GM23338 (cell line): ENCODE data around the gene FTCDNL1. TPM values are rescaled to one million over a fixed set of nuclear protein-coding genes. Genes with fewer than 3 reads are reported as not detected.

Experiments
- ATAC-seq: fragments of 200-7000 bp; cut with Tn5 transposase; 3 replicates; pipeline ENCODE4 v1.9.1; 2020
- DNase-seq: peaks from one replicate; pipeline ENCODE4 v3.0.0-alpha.2; 2015; ENCODE audit warnings: low spot score
- H2AFZ ChIP-seq: fragments of 200-600 bp; sonication (generic); 2 replicates; pipeline ENCODE4 v1.8.0; 2016; ENCODE audit warnings: antibody characterized with exemption, mild to moderate bottlenecking, moderate library complexity
- H3F3A ChIP-seq: fragments of 200-600 bp; sonication (generic); replicated peaks from 2 replicates; pipeline ENCODE4 v1.8.0; 2017; ENCODE audit warnings: antibody characterized with exemption, mixed run types, low read depth
- H3K27ac ChIP-seq: fragments of 200-600 bp; sonication (generic); 2 replicates; pipeline ENCODE4 v1.6.1; 2016; ENCODE audit warnings: low read depth
- H3K27me3 ChIP-seq: fragments of 200-600 bp; sonication (generic); 2 replicates; pipeline ENCODE4 v1.8.0; 2016; ENCODE audit warnings: mild to moderate bottlenecking, mixed run types, moderate library complexity; ENCODE audit not compliant: insufficient read depth
- H3K36me3 ChIP-seq: fragments of 200-600 bp; sonication (generic); 2 replicates; pipeline ENCODE4 v1.8.0; 2016; ENCODE audit warnings: mild to moderate bottlenecking; ENCODE audit not compliant: insufficient read depth
- H3K4me1 ChIP-seq: fragments of 200-600 bp; sonication (generic); 2 replicates; pipeline ENCODE4 v1.8.0; 2016; ENCODE audit warnings: mild to moderate bottlenecking, moderate library complexity; ENCODE audit not compliant: insufficient read depth
- H3K4me2 ChIP-seq: fragments of 200-600 bp; sonication (generic); 2 replicates; pipeline ENCODE4 v1.7.1; 2017; ENCODE audit warnings: mixed run types
- H3K4me3 ChIP-seq: fragments of 200-600 bp; sonication (generic); 2 replicates; pipeline ENCODE4 v1.6.1; 2016; ENCODE audit warnings: mixed run types
- H3K79me2 ChIP-seq: fragments of 200-600 bp; sonication (generic); replicated peaks from 2 replicates; pipeline ENCODE4 v1.8.0; 2017; ENCODE audit warnings: mild to moderate bottlenecking; ENCODE audit not compliant: insufficient read depth
- H3K9me2 ChIP-seq: fragments of 200-600 bp; sonication (generic); 2 replicates; pipeline ENCODE4 v1.8.0; 2017; ENCODE audit not compliant: insufficient read depth
- H4K20me1 ChIP-seq: fragments of 200-600 bp; sonication (generic); replicated peaks from 2 replicates; pipeline ENCODE4 v1.8.0; 2017; ENCODE audit warnings: mild to moderate bottlenecking; ENCODE audit not compliant: insufficient read depth
- H3K27ac Mint-ChIP-seq: 2 replicates; pipeline ENCODE4 v1.8.0; 2020; ENCODE audit warnings: inconsistent platforms, mild to moderate bottlenecking, moderate library complexity, mixed read lengths
- H3K27me3 Mint-ChIP-seq: 3 replicates; pipeline ENCODE4 v1.8.0; 2022; ENCODE audit warnings: low read depth, mild to moderate bottlenecking, moderate library complexity, mixed read lengths, inconsistent platforms; ENCODE audit not compliant: insufficient read depth, poor library complexity
- H3K36me3 Mint-ChIP-seq: 3 replicates; pipeline ENCODE4 v1.8.0; 2021; ENCODE audit warnings: low read depth, mild to moderate bottlenecking, inconsistent platforms, moderate library complexity, mixed read lengths
- H3K4me1 Mint-ChIP-seq: 3 replicates; pipeline ENCODE4 v1.8.0; 2020; ENCODE audit warnings: mild to moderate bottlenecking, inconsistent platforms, mixed read lengths
- H3K4me3 Mint-ChIP-seq: 3 replicates; pipeline ENCODE4 v1.8.0; 2021; ENCODE audit warnings: moderate library complexity, mild to moderate bottlenecking, inconsistent platforms, mixed read lengths
- H3K9me3 Mint-ChIP-seq: 3 replicates; pipeline ENCODE4 v1.8.0; 2020; ENCODE audit warnings: moderate library complexity, mild to moderate bottlenecking, inconsistent platforms, mixed read lengths
- CREB1 ChIP-seq: fragments of 250-450 bp; sonication (Bioruptor Pico); IDR thresholded peaks from 2 replicates; pipeline ENCODE4 v1.5.0; 2020; ENCODE audit warnings: low read depth, mild to moderate bottlenecking, moderate library complexity
- polyA plus RNA-seq: library from polyadenylated mRNA; unstranded; fragments of >200 nt; fragmentation: Nextera tagmentation; extraction: Ambion mirVana; gene quantifications from 2 replicates; pipeline ENCODE4 v1.2.1, GENCODE V29; 2016
- total RNA-seq: library from RNA; depleted of rRNA; stranded (reverse); fragments of >200 nt; shearing (Covaris generic); gene quantifications from 2 replicates; pipeline ENCODE4 v1.2.3, GENCODE V29; 2014
- TF ChIP-seq, protein P1 (sequence below): fragments of 250-450 bp; sonication (Bioruptor Pico); IDR thresholded peaks from 2 replicates; pipeline ENCODE4 v1.5.0; 2020; ENCODE audit warnings: mild to moderate bottlenecking, moderate library complexity
- TF ChIP-seq, protein P2 (sequence below), 2 experiments: fragments of 200-600 bp in 1 of 2; sonication (generic) in 1 of 2; conservative IDR thresholded peaks; 2 replicates each; pipeline versions ENCODE4 v1.5.1 to v1.6.1; 2016 to 2017; ENCODE audit warnings: antibody characterized with exemption in 2 of 2, low read depth in 2 of 2, mild to moderate bottlenecking in 2 of 2, moderate library complexity in 1 of 2

Gene FTCDNL1
- total and polyA plus RNA-seq, 2 experiments from 2014 or later = 1.7 to 2.0 TPM

- peak; percentile 91 for DNase-seq
- Histone ChIP-seq H3K9me2 (no peaks in the 10 kb centered on the region), H3K27ac (no peak overlapping the region), H3K36me3 (no peaks in the 10 kb centered on the region), H3F3A (no peaks in the 10 kb centered on the region), H4K20me1 (no peaks in the 10 kb centered on the region), H3K4me1 (peaks cover 52% of the 10 kb centered on the region), H3K79me2 (no peaks in the 10 kb centered on the region), H3K4me3 (no peak overlapping the region), H3K4me2 (no peak overlapping the region; the same call in 1 of the 2 replicates), H2AFZ (peak overlapping the region; percentile 89; the same call in 1 of the 2 replicates), H3K27me3 (no peaks in the 10 kb centered on the region)
- TF ChIP-seq, protein P1, sequence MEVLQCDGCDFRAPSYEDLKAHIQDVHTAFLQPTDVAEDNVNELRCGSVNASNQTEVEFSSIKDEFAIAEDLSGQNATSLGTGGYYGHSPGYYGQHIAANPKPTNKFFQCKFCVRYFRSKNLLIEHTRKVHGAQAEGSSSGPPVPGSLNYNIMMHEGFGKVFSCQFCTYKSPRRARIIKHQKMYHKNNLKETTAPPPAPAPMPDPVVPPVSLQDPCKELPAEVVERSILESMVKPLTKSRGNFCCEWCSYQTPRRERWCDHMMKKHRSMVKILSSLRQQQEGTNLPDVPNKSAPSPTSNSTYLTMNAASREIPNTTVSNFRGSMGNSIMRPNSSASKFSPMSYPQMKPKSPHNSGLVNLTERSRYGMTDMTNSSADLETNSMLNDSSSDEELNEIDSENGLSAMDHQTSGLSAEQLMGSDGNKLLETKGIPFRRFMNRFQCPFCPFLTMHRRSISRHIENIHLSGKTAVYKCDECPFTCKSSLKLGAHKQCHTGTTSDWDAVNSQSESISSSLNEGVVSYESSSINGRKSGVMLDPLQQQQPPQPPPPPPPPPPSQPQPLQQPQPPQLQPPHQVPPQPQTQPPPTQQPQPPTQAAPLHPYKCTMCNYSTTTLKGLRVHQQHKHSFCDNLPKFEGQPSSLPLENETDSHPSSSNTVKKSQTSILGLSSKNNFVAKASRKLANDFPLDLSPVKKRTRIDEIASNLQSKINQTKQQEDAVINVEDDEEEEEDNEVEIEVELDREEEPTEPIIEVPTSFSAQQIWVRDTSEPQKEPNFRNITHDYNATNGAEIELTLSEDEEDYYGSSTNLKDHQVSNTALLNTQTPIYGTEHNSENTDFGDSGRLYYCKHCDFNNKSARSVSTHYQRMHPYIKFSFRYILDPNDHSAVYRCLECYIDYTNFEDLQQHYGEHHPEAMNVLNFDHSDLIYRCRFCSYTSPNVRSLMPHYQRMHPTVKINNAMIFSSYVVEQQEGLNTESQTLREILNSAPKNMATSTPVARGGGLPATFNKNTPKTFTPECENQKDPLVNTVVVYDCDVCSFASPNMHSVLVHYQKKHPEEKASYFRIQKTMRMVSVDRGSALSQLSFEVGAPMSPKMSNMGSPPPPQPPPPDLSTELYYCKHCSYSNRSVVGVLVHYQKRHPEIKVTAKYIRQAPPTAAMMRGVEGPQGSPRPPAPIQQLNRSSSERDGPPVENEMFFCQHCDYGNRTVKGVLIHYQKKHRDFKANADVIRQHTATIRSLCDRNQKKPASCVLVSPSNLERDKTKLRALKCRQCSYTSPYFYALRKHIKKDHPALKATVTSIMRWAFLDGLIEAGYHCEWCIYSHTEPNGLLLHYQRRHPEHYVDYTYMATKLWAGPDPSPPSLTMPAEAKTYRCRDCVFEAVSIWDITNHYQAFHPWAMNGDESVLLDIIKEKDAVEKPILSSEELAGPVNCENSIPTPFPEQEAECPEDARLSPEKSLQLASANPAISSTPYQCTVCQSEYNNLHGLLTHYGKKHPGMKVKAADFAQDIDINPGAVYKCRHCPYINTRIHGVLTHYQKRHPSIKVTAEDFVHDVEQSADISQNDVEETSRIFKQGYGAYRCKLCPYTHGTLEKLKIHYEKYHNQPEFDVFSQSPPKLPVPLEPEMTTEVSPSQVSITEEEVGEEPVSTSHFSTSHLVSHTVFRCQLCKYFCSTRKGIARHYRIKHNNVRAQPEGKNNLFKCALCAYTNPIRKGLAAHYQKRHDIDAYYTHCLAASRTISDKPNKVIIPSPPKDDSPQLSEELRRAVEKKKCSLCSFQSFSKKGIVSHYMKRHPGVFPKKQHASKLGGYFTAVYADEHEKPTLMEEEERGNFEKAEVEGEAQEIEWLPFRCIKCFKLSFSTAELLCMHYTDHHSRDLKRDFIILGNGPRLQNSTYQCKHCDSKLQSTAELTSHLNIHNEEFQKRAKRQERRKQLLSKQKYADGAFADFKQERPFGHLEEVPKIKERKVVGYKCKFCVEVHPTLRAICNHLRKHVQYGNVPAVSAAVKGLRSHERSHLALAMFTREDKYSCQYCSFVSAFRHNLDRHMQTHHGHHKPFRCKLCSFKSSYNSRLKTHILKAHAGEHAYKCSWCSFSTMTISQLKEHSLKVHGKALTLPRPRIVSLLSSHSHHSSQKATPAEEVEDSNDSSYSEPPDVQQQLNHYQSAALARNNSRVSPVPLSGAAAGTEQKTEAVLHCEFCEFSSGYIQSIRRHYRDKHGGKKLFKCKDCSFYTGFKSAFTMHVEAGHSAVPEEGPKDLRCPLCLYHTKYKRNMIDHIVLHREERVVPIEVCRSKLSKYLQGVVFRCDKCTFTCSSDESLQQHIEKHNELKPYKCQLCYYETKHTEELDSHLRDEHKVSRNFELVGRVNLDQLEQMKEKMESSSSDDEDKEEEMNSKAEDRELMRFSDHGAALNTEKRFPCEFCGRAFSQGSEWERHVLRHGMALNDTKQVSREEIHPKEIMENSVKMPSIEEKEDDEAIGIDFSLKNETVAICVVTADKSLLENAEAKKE = no peak
- TF ChIP-seq, protein P2, sequence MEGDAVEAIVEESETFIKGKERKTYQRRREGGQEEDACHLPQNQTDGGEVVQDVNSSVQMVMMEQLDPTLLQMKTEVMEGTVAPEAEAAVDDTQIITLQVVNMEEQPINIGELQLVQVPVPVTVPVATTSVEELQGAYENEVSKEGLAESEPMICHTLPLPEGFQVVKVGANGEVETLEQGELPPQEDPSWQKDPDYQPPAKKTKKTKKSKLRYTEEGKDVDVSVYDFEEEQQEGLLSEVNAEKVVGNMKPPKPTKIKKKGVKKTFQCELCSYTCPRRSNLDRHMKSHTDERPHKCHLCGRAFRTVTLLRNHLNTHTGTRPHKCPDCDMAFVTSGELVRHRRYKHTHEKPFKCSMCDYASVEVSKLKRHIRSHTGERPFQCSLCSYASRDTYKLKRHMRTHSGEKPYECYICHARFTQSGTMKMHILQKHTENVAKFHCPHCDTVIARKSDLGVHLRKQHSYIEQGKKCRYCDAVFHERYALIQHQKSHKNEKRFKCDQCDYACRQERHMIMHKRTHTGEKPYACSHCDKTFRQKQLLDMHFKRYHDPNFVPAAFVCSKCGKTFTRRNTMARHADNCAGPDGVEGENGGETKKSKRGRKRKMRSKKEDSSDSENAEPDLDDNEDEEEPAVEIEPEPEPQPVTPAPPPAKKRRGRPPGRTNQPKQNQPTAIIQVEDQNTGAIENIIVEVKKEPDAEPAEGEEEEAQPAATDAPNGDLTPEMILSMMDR (conservative IDR thresholded peaks at IDR 0.05; ENCODE audit: low read depth in 2 of 2) = peak; percentile 92 to 98
- TF ChIP-seq CREB1 (CRISPR knock-in tag) = peak; percentile 59
- Mint-ChIP-seq H3K4me1 (peaks cover 47% of the 10 kb centered on the region), H3K27me3 (peaks cover 8% of the 10 kb centered on the region), H3K27ac (no peak overlapping the region; the same call in 1 of the 2 replicates), H3K36me3 (no peaks in the 10 kb centered on the region), H3K9me3 (no peaks in the 10 kb centered on the region), H3K4me3 (no peak overlapping the region)
- peak; percentile 86; the same call in 2 of the 3 replicates for ATAC-seq
Measured at GRCh38 chr2:199739413-199740110, 111.4 kb downstream of the FTCDNL1 start.
